Adipocyte (in vitro differentiated cells): Measurements from ENCODE around the gene GLP2R.
"Not testable (repeated sequence)": the region's sequence is repeated elsewhere in the genome, so short reads cannot be mapped to it uniquely, and the experiment has no call there.

Experiments
- DNase-seq: peaks from one replicate; pipeline ENCODE4 v3.0.0-alpha.2; 2015; ENCODE audit warnings: low read depth
- H3K27me3 ChIP-seq: replicated peaks from 2 replicates; pipeline ENCODE4 v1.7.0; 2013; ENCODE audit warnings: mild to moderate bottlenecking, low read length, moderate library complexity; ENCODE audit not compliant: control insufficient read depth, insufficient read depth
- H3K36me3 ChIP-seq: 2 replicates; pipeline ENCODE4 v1.7.0; 2013; ENCODE audit warnings: low read length, mild to moderate bottlenecking, moderate library complexity; ENCODE audit not compliant: control insufficient read depth, insufficient read depth, severe bottlenecking
- H3K4me1 ChIP-seq: 2 replicates; pipeline ENCODE4 v1.7.0; 2013; ENCODE audit warnings: mild to moderate bottlenecking, low read length, moderate library complexity; ENCODE audit not compliant: control insufficient read depth, insufficient read depth
- H3K4me3 ChIP-seq: 2 replicates; pipeline ENCODE4 v1.7.0; 2013; ENCODE audit warnings: mild to moderate bottlenecking, low read length, moderate library complexity
- H3K9ac ChIP-seq: 2 replicates; pipeline ENCODE4 v1.7.0; 2013; ENCODE audit warnings: mild to moderate bottlenecking, low read length, moderate library complexity
- H3K9me3 ChIP-seq: 2 replicates; pipeline ENCODE4 v1.7.0; 2013; ENCODE audit warnings: mild to moderate bottlenecking, low read length, moderate library complexity; ENCODE audit not compliant: control insufficient read depth

Gene GLP2R

GRCh38 chr17:9916108-9916507, 90.4 kb downstream of the GLP2R start:
- no peaks in the 10 kb centered on the region for H3K4me1 ChIP-seq
- peaks cover 28% of the 10 kb centered on the region for H3K36me3 ChIP-seq
- H3K4me3 ChIP-seq, result no peak overlapping the region
- no peak for DNase-seq
- no peaks in the 10 kb centered on the region for H3K9me3 ChIP-seq
- H3K9ac ChIP-seq, result no peak overlapping the region
- no peaks in the 10 kb centered on the region for H3K27me3 ChIP-seq

GRCh38 chr17:9917131-9917530, 91.4 kb downstream of the GLP2R start:
- H3K36me3 ChIP-seq, result peaks cover 28% of the 10 kb centered on the region
- no peaks in the 10 kb centered on the region for H3K4me1 ChIP-seq
- no peaks in the 10 kb centered on the region for H3K27me3 ChIP-seq
- DNase-seq, result no peak
- no peaks in the 10 kb centered on the region for H3K9me3 ChIP-seq
- no peak overlapping the region for H3K9ac ChIP-seq
- no peak overlapping the region for H3K4me3 ChIP-seq

GRCh38 chr17:9917801-9918200, 92.1 kb downstream of the GLP2R start:
- no peak for DNase-seq
- H3K36me3 ChIP-seq, result peaks cover 28% of the 10 kb centered on the region
- H3K27me3 ChIP-seq, result no peaks in the 10 kb centered on the region
- H3K4me1 ChIP-seq, result no peaks in the 10 kb centered on the region
- no peak overlapping the region for H3K4me3 ChIP-seq
- H3K9ac ChIP-seq, result no peak overlapping the region
- no peaks in the 10 kb centered on the region for H3K9me3 ChIP-seq

GRCh38 chr17:9918352-9918751, 92.6 kb downstream of the GLP2R start:
- Histone ChIP-seq H3K36me3 (peaks cover 28% of the 10 kb centered on the region), H3K9me3 (no peaks in the 10 kb centered on the region), H3K4me3 (no peak overlapping the region), H3K9ac (no peak overlapping the region), H3K27me3 (no peaks in the 10 kb centered on the region), H3K4me1 (no peaks in the 10 kb centered on the region)
- DNase-seq, result no peak

- Histone ChIP-seq H3K9me3 (no peaks in the 10 kb centered on the region), H3K36me3 (peaks cover 28% of the 10 kb centered on the region), H3K4me3 (no peak overlapping the region), H3K4me1 (no peaks in the 10 kb centered on the region), H3K9ac (no peak overlapping the region), H3K27me3 (no peaks in the 10 kb centered on the region)
- DNase-seq, result no peak
These were observed 93.2 kb downstream of the GLP2R start for GRCh38 chr17:9918804-9919352.

- not testable (repeated sequence) for H3K9me3 ChIP-seq, H3K4me1 ChIP-seq, H3K4me3 ChIP-seq, H3K9ac ChIP-seq, H3K27me3 ChIP-seq, DNase-seq
- H3K36me3 ChIP-seq, result peaks cover 17% of the 10 kb centered on the region
These were observed 95.5 kb downstream of the GLP2R start for GRCh38 chr17:9921216-9921615.

- Histone ChIP-seq H3K27me3 (no peaks in the 10 kb centered on the region), H3K4me1 (peaks cover 3% of the 10 kb centered on the region), H3K4me3 (no peak overlapping the region), H3K9ac (no peak overlapping the region), H3K9me3 (no peaks in the 10 kb centered on the region), H3K36me3 (peaks cover 9% of the 10 kb centered on the region)
- no peak for DNase-seq
These were observed 96.5 kb downstream of the GLP2R start for GRCh38 chr17:9922012-9922848.

GRCh38 chr17:9924735-9925191, 99.0 kb downstream of the GLP2R start:
- DNase-seq, result peak; percentile 89
- H3K36me3 ChIP-seq, result no peaks in the 10 kb centered on the region

GRCh38 chr17:9925457-9925856, 99.7 kb downstream of the GLP2R start:
- Histone ChIP-seq H3K9ac (no peak overlapping the region), H3K36me3 (no peaks in the 10 kb centered on the region), H3K4me1 (peaks cover 18% of the 10 kb centered on the region), H3K27me3 (no peaks in the 10 kb centered on the region), H3K4me3 (no peak overlapping the region), H3K9me3 (no peaks in the 10 kb centered on the region)
- DNase-seq, result no peak

More at GRCh38 chr17:9924735-9925191, 99.0 kb downstream of the GLP2R start:
- Histone ChIP-seq H3K9me3 (no peaks in the 10 kb centered on the region), H3K9ac (peak overlapping the region; percentile 38), H3K27me3 (no peaks in the 10 kb centered on the region), H3K4me3 (no peak overlapping the region), H3K4me1 (peaks cover 11% of the 10 kb centered on the region)

- Histone ChIP-seq H3K4me3 (no peak overlapping the region), H3K36me3 (no peaks in the 10 kb centered on the region), H3K4me1 (peaks cover 26% of the 10 kb centered on the region), H3K9me3 (no peaks in the 10 kb centered on the region), H3K27me3 (no peaks in the 10 kb centered on the region), H3K9ac (no peak overlapping the region)
- no peak for DNase-seq
These were observed 100.6 kb downstream of the GLP2R start for GRCh38 chr17:9926150-9926804.

GRCh38 chr17:9928601-9929333, 103.0 kb downstream of the GLP2R start:
- H3K36me3 ChIP-seq, result no peaks in the 10 kb centered on the region
- H3K27me3 ChIP-seq, result no peaks in the 10 kb centered on the region
- peaks cover 31% of the 10 kb centered on the region for H3K4me1 ChIP-seq
- DNase-seq, result peak; percentile 87
- peak overlapping the region; percentile 54 for H3K9ac ChIP-seq
- no peaks in the 10 kb centered on the region for H3K9me3 ChIP-seq
- no peak overlapping the region for H3K4me3 ChIP-seq
